H1 (cell line): ENCODE data around the gene OR10A6. TPM values are rescaled to one million over a fixed set of nuclear protein-coding genes. Genes with fewer than 3 reads are reported as not detected.

Experiments
- CTCF ChIA-PET: fragments of 300-600 bp; sonication (Branson Sonifier 250); formaldehyde crosslinking; loops from one replicate; lab custom pipeline; 2021; ENCODE audit not compliant: partially characterized antibody; lab: Charles Lee
- POLR2A ChIA-PET: fragments of 300-600 bp; sonication (Branson Sonifier 250); formaldehyde crosslinking; loops from one replicate; lab custom pipeline; 2021; ENCODE audit warnings: inconsistent platforms; ENCODE audit not compliant: partially characterized antibody; lab: Charles Lee
- DNase-seq, 2 experiments: peaks; one replicate each; pipeline versions ENCODE4 v3.0.0 to v3.0.0-alpha.2; 2010 to 2022; ENCODE audit warnings: low spot score in 2 of 2, low read depth in 1 of 2, mixed read lengths in 1 of 2
- FAIRE-seq: peaks from 2 replicates; lab custom pipeline; 2011; peaks lifted over from hg19 to GRCh38; lab: Jason Lieb, UNC
- H2AFZ ChIP-seq: 2 replicates; pipeline ENCODE4 v1.8.1; 2012; ENCODE audit warnings: low read length, inconsistent platforms
- H2AK5ac ChIP-seq: 2 replicates; pipeline ENCODE4 v1.6.1; 2013; ENCODE audit warnings: low read depth, low read length
- H2BK120ac ChIP-seq: replicated peaks from 2 replicates; pipeline ENCODE3; 2013; ENCODE audit warnings: low read depth, low read length, inconsistent platforms
- H2BK12ac ChIP-seq: 2 replicates; pipeline ENCODE4 v1.6.1; 2013; ENCODE audit warnings: low read depth, low read length
- H2BK15ac ChIP-seq: 2 replicates; pipeline ENCODE4 v1.6.1; 2013; ENCODE audit warnings: low read length
- H2BK20ac ChIP-seq: 2 replicates; pipeline ENCODE4 v1.6.1; 2013; ENCODE audit warnings: low read length
- H2BK5ac ChIP-seq: 2 replicates; pipeline ENCODE4 v1.6.1; 2013; ENCODE audit warnings: low read depth, low read length
- H3K14ac ChIP-seq: 2 replicates; pipeline ENCODE4 v1.6.1; 2013; ENCODE audit warnings: inconsistent platforms; ENCODE audit not compliant: insufficient read length
- H3K18ac ChIP-seq: 2 replicates; pipeline ENCODE4 v1.6.1; 2013; ENCODE audit warnings: low read length; ENCODE audit errors: extremely low read depth
- H3K23ac ChIP-seq: 2 replicates; pipeline ENCODE4 v1.6.1; 2013; ENCODE audit warnings: inconsistent platforms; ENCODE audit not compliant: insufficient read length
- H3K23me2 ChIP-seq: 2 replicates; pipeline ENCODE4 v1.6.1; 2013; ENCODE audit warnings: low read depth, low read length
- H3K27ac ChIP-seq: 2 replicates; pipeline ENCODE4 v1.6.1; 2011; ENCODE audit warnings: low read depth, low read length, inconsistent platforms
- H3K27me3 ChIP-seq, 4 experiments: replicated peaks in 1 of 4; 1 replicate in 1 of 4; 2 replicates in 3 of 4; pipeline versions ENCODE4 v1.6.1 to v1.8.1; 2011 to 2013; ENCODE audit warnings: low read length in 3 of 4, mild to moderate bottlenecking in 3 of 4, inconsistent platforms in 2 of 4, mixed read lengths in 2 of 4, moderate library complexity in 1 of 4; ENCODE audit not compliant: control insufficient read depth in 3 of 4, insufficient read depth in 3 of 4; ENCODE audit errors: extremely low read depth in 1 of 4
- H3K36me3 ChIP-seq, 4 experiments: 2 replicates each; pipeline versions ENCODE4 v1.6.1 to v1.8.1; 2011 to 2013; ENCODE audit warnings: mild to moderate bottlenecking in 4 of 4, low read length in 3 of 4, moderate library complexity in 2 of 4, control low read depth in 1 of 4, inconsistent platforms in 1 of 4; ENCODE audit not compliant: insufficient read depth in 4 of 4, control insufficient read depth in 2 of 4
- H3K4ac ChIP-seq: replicated peaks from 2 replicates; pipeline ENCODE3; 2013; ENCODE audit warnings: low read length, low read depth, mixed read lengths, inconsistent platforms; ENCODE audit not compliant: insufficient read length
- H3K4me1 ChIP-seq, 4 experiments: replicated peaks in 1 of 4; 1 replicate in 1 of 4; 2 replicates in 3 of 4; pipeline versions ENCODE4 v1.6.1 to v1.8.1; 2011 to 2013; ENCODE audit warnings: low read length in 3 of 4, inconsistent platforms in 2 of 4, mixed read lengths in 1 of 4; ENCODE audit not compliant: insufficient read depth in 4 of 4, control insufficient read depth in 3 of 4
- H3K4me2 ChIP-seq, 2 experiments: 2 replicates each; pipeline versions ENCODE4 v1.6.1 to v1.8.1; 2011 to 2013; ENCODE audit warnings: low read depth in 2 of 2, low read length in 2 of 2, control low read depth in 1 of 2, inconsistent platforms in 1 of 2, mild to moderate bottlenecking in 1 of 2; ENCODE audit not compliant: insufficient read depth in 1 of 2
- H3K4me3 ChIP-seq, 4 experiments: fragments of 200-600, 300-600 bp in 1 of 4; sonication (generic), shearing (Covaris generic), sonication (Bioruptor Twin) in 1 of 4; 2 replicates each; pipeline versions ENCODE4 v1.5.1 to v1.8.1; 2011 to 2016; ENCODE audit warnings: low read length in 4 of 4, low read depth in 3 of 4, control low read depth in 2 of 4, inconsistent platforms in 2 of 4, mild to moderate bottlenecking in 2 of 4, mixed read lengths in 1 of 4, moderate library complexity in 1 of 4; ENCODE audit not compliant: insufficient read depth in 2 of 4; ENCODE audit errors: extremely low read depth in 1 of 4
- H3K56ac ChIP-seq: replicated peaks from 2 replicates; pipeline ENCODE3; 2013; ENCODE audit warnings: low read depth, mild to moderate bottlenecking, mixed read lengths, low read length, inconsistent platforms; ENCODE audit not compliant: insufficient read length
- H3K79me1 ChIP-seq: 2 replicates; pipeline ENCODE4 v1.6.1; 2013; ENCODE audit warnings: low read depth, low read length, control low read depth
- H3K79me2 ChIP-seq, 2 experiments: 2 replicates each; pipeline versions ENCODE4 v1.6.1 to v1.8.1; 2012 to 2013; ENCODE audit warnings: low read length in 2 of 2, mild to moderate bottlenecking in 2 of 2, inconsistent platforms in 1 of 2; ENCODE audit not compliant: insufficient read depth in 2 of 2, control insufficient read depth in 1 of 2
- H3K9ac ChIP-seq, 4 experiments: replicated peaks in 1 of 4; 1 replicate in 1 of 4; 2 replicates in 3 of 4; pipeline versions ENCODE4 v1.6.1 to v1.8.1; 2011 to 2013; ENCODE audit warnings: low read depth in 3 of 4, low read length in 3 of 4, control low read depth in 2 of 4, mild to moderate bottlenecking in 2 of 4, moderate library complexity in 2 of 4, inconsistent platforms in 1 of 4; ENCODE audit errors: extremely low read depth in 1 of 4
- H3K9me3 ChIP-seq, 2 experiments: 2 replicates each; pipeline versions ENCODE4 v1.6.1 to v1.8.1; 2012 to 2013; ENCODE audit warnings: mild to moderate bottlenecking in 2 of 2, moderate library complexity in 2 of 2, control low read depth in 1 of 2, inconsistent platforms in 1 of 2, low read depth in 1 of 2, low read length in 1 of 2, mixed read lengths in 1 of 2; ENCODE audit not compliant: insufficient read depth in 2 of 2
- H4K20me1 ChIP-seq, 2 experiments: replicated peaks in 1 of 2; 2 replicates each; pipeline versions ENCODE3 to v1.8.1; 2011 to 2013; ENCODE audit warnings: inconsistent platforms in 2 of 2, low read length in 2 of 2, mild to moderate bottlenecking in 1 of 2; ENCODE audit not compliant: insufficient read depth in 2 of 2, control insufficient read depth in 1 of 2
- H4K5ac ChIP-seq: 2 replicates; pipeline ENCODE4 v1.6.1; 2013; ENCODE audit warnings: low read length, low read depth, mixed read lengths, inconsistent platforms; ENCODE audit not compliant: insufficient read length
- H4K8ac ChIP-seq: 2 replicates; pipeline ENCODE4 v1.8.0; 2013; ENCODE audit warnings: mild to moderate bottlenecking, moderate library complexity, low read length, inconsistent platforms; ENCODE audit not compliant: insufficient read depth; ENCODE audit errors: extremely low read depth
- H4K91ac ChIP-seq: replicated peaks from 2 replicates; pipeline ENCODE3; 2013; ENCODE audit warnings: low read length, mixed read lengths, inconsistent platforms; ENCODE audit not compliant: insufficient read length
- CHD2 ChIP-seq: IDR thresholded peaks from 2 replicates; pipeline ENCODE4 v1.6.1; 2012; ENCODE audit warnings: low read length, improper control_type of control experiment
- FOSL1 ChIP-seq: IDR thresholded peaks from 2 replicates; pipeline ENCODE4 v1.6.1; 2011; ENCODE audit warnings: mild to moderate bottlenecking, low read depth, low read length, moderate library complexity; ENCODE audit not compliant: insufficient read depth
- GABPA ChIP-seq: IDR thresholded peaks from 2 replicates; pipeline ENCODE4 v1.6.1; 2011; ENCODE audit warnings: mild to moderate bottlenecking, low read length, moderate library complexity, borderline replicate concordance; ENCODE audit not compliant: insufficient read depth
- WGBS, 2 experiments: shearing (Covaris generic) in 1 of 2; methylation state at CpG; one replicate each; pipeline versions ENCODE4 v1.1.6 to v1.1.7; 2013 to 2015; ENCODE audit warnings: low lambda C conversion rate in 2 of 2, mixed read lengths in 2 of 2, inconsistent platforms in 1 of 2, low coverage in 1 of 2, missing lambda C conversion rate in 1 of 2; ENCODE audit not compliant: insufficient replicate concordance in 2 of 2, insufficient coverage in 1 of 2, insufficient read length in 1 of 2; ENCODE audit errors: extremely low coverage in 1 of 2, missing lambda C conversion rate in 1 of 2; 5-methylcytosine and 5-hydroxymethylcytosine counted together
- polyA plus RNA-seq, 7 experiments: library from polyadenylated mRNA; depleted of rRNA in 3 of 7; stranded (reverse) in 5 of 7; unstranded in 2 of 7; fragments of >200 nt in 5 of 7; fragments of 200-250 nt in 2 of 7; gene quantifications; 1 replicate in 5 of 7; 2 replicates in 1 of 7; 4 replicates in 1 of 7; pipeline versions ENCODE4 v1.2.1 to v1.2.3, GENCODE V29; 2011 to 2013; ENCODE audit warnings: missing spikeins in 2 of 7, mixed read lengths in 2 of 7
- total RNA-seq: library from RNA; stranded (reverse); fragmentation: NEBNext Ultra II Directional; extraction: Animal tissue kit (Norgen Biotek cat#: 25700); gene quantifications from 2 replicates; pipeline ENCODE4 v1.2.1, GENCODE V29; 2021

Gene OR10A6
- total and polyA plus RNA-seq, 2 of the 8 experiments (the other 6 are each of a cell fraction or from before 2014, with no cell fraction given) = not detected

DNA sequence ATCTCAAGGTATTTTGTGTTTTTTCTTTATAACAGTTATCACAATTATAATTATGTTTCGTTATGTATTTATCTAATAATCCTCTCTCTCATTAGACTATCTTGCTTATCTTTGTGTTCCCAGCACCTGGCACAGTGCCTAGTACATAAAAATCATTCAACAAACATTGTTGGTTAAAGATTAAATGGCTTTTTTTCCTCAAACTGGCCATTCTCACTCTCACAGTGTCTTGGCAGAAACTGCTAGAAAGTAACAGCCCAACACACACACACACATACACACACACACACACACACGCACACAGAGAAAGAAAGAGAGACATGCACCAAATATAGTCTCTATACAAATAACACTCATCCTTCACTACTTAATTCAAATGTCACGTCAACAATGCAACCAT is 36.8 kb downstream of the OR10A6 start:
- no peak overlapping the region for H2BK5ac ChIP-seq
- no peaks in the 10 kb centered on the region; the same call in 1 of the 2 replicates for H3K23me2 ChIP-seq
- no peak overlapping the region for H3K4ac ChIP-seq
- no peak overlapping the region for H3K9ac ChIP-seq
- H4K91ac ChIP-seq = no peak overlapping the region
- H3K9me3 ChIP-seq = no peaks in the 10 kb centered on the region
- H3K27ac ChIP-seq = no peak overlapping the region
- ChIA-PET POLR2A (interaction anchor here (1.2 to 2.8 kb wide), 4 partner anchors 8 to 105 kb away, joined by 4 to 24 read pairs (median 8); partner anchors contain the start of gene EIF3F), CTCF (interaction anchor here (0.7 to 8.0 kb wide), 12 partner anchors 8 to 206 kb away, joined by 3 to 106 read pairs (median 5); partner anchors contain the start of gene EIF3F)
- no peak overlapping the region for H3K56ac ChIP-seq
- no peak overlapping the region for H2BK120ac ChIP-seq
- no peak for FAIRE-seq
- H4K8ac ChIP-seq = no peak overlapping the region
- no peak overlapping the region for H4K5ac ChIP-seq
- no peak overlapping the region for H2AFZ ChIP-seq
- H3K79me1 ChIP-seq = no peaks in the 10 kb centered on the region; the same call in 1 of the 2 replicates
- no peak overlapping the region for H2AK5ac ChIP-seq
- no peaks in the 10 kb centered on the region for H3K79me2 ChIP-seq
- H2BK12ac ChIP-seq = no peak overlapping the region
- H3K36me3 ChIP-seq = no peaks in the 10 kb centered on the region
- H3K23ac ChIP-seq = no peak overlapping the region
- H3K18ac ChIP-seq = no peak overlapping the region
- H3K4me3 ChIP-seq = no peak overlapping the region
- H3K4me1 ChIP-seq = 0 out of 7 replicates have a peak, but pooled peaks cover 0 to 2% (median 0%) of the 10 kb centered on the region in 4 experiments
- no peak overlapping the region for H2BK15ac ChIP-seq
- no peak overlapping the region for H2BK20ac ChIP-seq
- WGBS, 2 experiments = 83% methylated on average over 3 of the region's 3 CpGs; no CpG with 5 or more reads in 1 of the 2 experiments
- no peak for DNase-seq
- TF ChIP-seq FOSL1 (no peak), GABPA (no peak), CHD2 (no peak)
- no peak overlapping the region for H3K4me2 ChIP-seq
- no peaks in the 10 kb centered on the region for H4K20me1 ChIP-seq
- no peak overlapping the region for H3K14ac ChIP-seq
- peaks cover 0 to 1% (median 0%) of the 10 kb centered on the region in 4 experiments; a peak in 2 of 7 replicates for H3K27me3 ChIP-seq
